ENCODE data around the gene TMOD4. TPM values are rescaled to one million over a fixed set of nuclear protein-coding genes. Genes with fewer than 3 reads are reported as not detected.

TMOD4 gene
- total RNA-seq, 3 donors from 2014 or later: 0.52 to 2.9 (median 2.3) TPM

Other genes starting within 250 kb of the TMOD4 start
- gene SETDB1, start 249.6 kb downstream of the TMOD4 start, total RNA-seq: 10 to 100 TPM; 37.0 to 40.7 (median 40.7) TPM
- 100 to 1,000 TPM; 199 to 208 (median 200) TPM for gene CERS2, start 201.1 kb downstream of the TMOD4 start, total RNA-seq
- gene ANXA9, start 193.7 kb downstream of the TMOD4 start, total RNA-seq: not detected
- 1 to 10 TPM; 5.0 to 7.0 (median 6.5) TPM for gene MINDY1, start 169.1 kb downstream of the TMOD4 start, total RNA-seq
- gene PRUNE1, start 167.5 kb downstream of the TMOD4 start, total RNA-seq: 10 to 100 TPM; 11.0 to 13.7 (median 11.9) TPM
- under 1 TPM; 0.22 to 0.53 (median 0.28) TPM for gene BNIPL, start 139.4 kb downstream of the TMOD4 start, total RNA-seq
- gene C1orf56, start 128.2 kb downstream of the TMOD4 start, total RNA-seq: 1 to 10 TPM in 2 of 3 donors, under 1 TPM in 1; 0.99 to 1.3 (median 1.1) TPM
- 100 to 1,000 TPM; 126 to 148 (median 142) TPM for gene CDC42SE1, start 116.4 kb downstream of the TMOD4 start, total RNA-seq
- 1 to 10 TPM; 2.3 to 2.8 (median 2.6) TPM for gene MLLT11, start 115.6 kb downstream of the TMOD4 start, total RNA-seq
- gene GABPB2, start 105.2 kb downstream of the TMOD4 start, total RNA-seq: 10 to 100 TPM; 22.0 to 25.7 (median 22.2) TPM
- 1 to 10 TPM in 1 of 3 donors, under 1 TPM in 2; 0.78 to 1.3 (median 0.84) TPM for gene SEMA6C, start 29.4 kb downstream of the TMOD4 start, total RNA-seq
- gene TNFAIP8L2, start 19.3 kb downstream of the TMOD4 start, total RNA-seq: 10 to 100 TPM; 15.8 to 18.3 (median 18.2) TPM
- 1 to 10 TPM; 3.0 to 4.4 (median 3.5) TPM for gene LYSMD1, start 10.1 kb downstream of the TMOD4 start, total RNA-seq
- 10 to 100 TPM; 92.8 to 95.0 (median 93.3) TPM for gene SCNM1, start 9.8 kb downstream of the TMOD4 start, total RNA-seq
- 10 to 100 TPM; 72.5 to 81.9 (median 78.1) TPM for gene VPS72, start 14.2 kb upstream of the TMOD4 start, total RNA-seq
- gene PIP5K1A, start 22.6 kb upstream of the TMOD4 start, total RNA-seq: 100 to 1,000 TPM in 2 of 3 donors, 10 to 100 TPM in 1; 98.5 to 110 (median 100) TPM
- 100 to 1,000 TPM; 336 to 368 (median 350) TPM for gene PSMD4, start 78.8 kb upstream of the TMOD4 start, total RNA-seq
- gene ZNF687, start 106.3 kb upstream of the TMOD4 start, total RNA-seq: 10 to 100 TPM; 25.3 to 27.5 (median 25.9) TPM
- gene PI4KB, start 151.4 kb upstream of the TMOD4 start, total RNA-seq: 10 to 100 TPM; 50.9 to 60.2 (median 57.8) TPM
- gene RFX5, start 171.3 kb upstream of the TMOD4 start, total RNA-seq: 10 to 100 TPM; 48.7 to 58.6 (median 50.9) TPM
- gene SELENBP1, start 196.7 kb upstream of the TMOD4 start, total RNA-seq: under 1 TPM; 0.43 to 0.82 (median 0.63) TPM
- 100 to 1,000 TPM; 641 to 690 (median 678) TPM for gene PSMB4, start 223.6 kb upstream of the TMOD4 start, total RNA-seq